HG02623 (cell line): ENCODE data around the gene POTEH.
"Not testable (repeated sequence)": the region's sequence is repeated elsewhere in the genome, so short reads cannot be mapped to it uniquely, and the experiment has no call there.

Experiments
- ATAC-seq: cut with Tn5 transposase; IDR thresholded peaks from one replicate; pipeline ENCODE4 v1.9.1; 2021; ENCODE audit warnings: moderate library complexity; ENCODE audit not compliant: unreplicated experiment

The POTEH gene

DNA sequence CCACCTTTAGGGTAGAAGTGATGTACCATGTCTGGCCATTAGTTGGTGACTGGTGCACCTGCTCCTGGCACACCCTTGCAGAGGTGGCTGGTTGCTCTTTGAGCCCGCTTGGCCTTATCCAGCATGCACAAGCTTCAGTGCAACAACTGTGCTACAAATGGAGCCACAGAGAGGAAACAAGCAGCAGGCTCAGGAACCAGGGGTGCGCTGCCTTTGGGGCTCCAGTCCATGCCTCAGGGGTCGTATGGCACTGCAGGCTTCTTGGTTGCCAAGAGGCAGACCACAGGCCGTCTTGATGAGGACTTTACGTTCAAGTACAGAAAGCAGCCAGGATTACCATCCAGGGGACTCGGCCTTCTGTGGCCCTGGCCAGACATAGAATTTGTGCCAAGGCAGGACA is 44.6 kb downstream of the POTEH start:
- not testable (repeated sequence) for ATAC-seq

DNA sequence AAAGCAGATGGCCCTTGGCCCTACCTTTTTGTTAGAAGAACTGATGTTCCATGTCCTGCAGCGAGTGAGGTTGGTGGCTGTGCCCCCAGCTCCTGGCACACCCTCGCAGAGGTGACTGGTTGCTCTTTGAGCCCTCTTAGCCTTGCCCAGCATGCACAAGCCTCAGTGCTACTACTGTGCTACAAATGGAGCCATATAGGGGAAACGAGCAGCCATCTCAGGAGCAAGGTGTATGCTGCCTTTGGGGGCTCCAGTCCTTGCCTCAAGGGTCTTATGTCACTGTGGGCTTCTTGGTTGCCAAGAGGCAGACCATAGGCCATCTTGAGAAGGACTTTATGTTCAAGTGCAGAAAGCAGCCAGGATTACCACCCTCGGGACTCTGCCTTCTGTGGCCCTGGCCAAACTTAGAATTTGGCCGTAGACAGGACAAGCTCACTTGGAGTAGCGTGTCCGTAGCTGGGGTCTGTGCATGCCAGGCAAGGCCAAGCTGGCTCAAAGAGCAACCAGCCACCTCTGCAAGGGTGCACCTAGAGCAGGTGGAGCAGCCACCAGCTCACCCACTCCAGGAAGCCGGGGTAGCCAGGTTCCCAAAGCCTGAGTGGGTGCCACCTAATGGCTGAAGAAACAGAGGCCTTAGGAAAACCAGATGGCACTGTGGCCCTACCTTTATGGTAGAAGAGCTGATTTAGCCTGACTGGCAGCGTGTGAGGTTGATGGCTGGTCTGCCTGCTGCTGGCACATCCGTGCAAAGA is 48.5 kb downstream of the POTEH start:
- not testable (repeated sequence) for ATAC-seq

DNA sequence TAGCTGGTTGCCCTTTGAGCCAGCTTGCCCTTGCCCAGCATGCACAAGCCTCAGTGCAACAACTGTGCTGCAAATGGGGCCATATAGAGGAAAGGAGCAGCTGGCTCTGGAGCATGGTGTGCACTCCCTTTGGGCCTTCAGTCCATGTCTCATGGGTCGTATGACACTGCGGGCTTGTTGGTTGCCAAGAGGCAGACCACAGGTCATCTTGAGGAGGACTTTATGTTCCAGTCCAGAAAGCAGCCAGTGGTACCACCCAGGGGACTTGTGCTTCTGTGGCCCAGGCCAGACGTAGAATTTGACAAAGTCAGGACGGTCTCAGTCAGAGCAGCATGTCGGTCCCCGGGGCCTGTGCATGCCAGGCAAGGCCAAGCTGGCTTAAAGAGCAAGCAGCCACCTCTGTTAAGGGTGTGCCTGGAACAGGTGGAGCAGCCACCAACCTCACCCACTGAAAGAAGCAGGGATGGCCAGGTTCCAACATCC is 49.1 kb downstream of the POTEH start:
- ATAC-seq: not testable (repeated sequence)

DNA sequence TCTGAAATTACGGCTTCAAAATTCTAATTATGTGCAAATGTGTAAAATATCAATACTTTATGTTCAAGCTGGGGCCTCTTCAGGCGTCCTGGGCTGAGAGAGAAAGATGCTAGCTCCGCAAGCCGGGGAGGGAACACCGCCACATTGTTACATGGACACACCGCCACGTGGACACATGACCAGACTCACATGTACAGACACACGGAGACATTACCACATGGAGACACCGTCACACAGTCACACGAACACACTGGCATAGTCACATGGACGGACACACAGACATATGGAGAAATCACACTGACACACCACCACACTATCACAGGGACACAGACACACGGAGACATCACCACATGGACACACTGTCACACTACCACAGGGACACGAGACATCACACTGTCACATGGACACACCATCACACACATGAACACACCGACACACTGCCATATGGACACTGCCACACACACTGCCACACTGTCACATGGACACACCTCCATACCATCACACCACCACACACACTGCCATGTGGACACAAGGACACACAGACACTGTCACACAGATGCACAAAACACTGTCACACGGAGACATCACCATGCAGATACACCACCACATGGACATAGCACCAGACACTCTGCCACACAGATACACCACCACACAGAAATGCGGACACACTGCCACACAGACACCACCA is 58.0 kb downstream of the POTEH start:
- ATAC-seq: not testable (repeated sequence)

DNA sequence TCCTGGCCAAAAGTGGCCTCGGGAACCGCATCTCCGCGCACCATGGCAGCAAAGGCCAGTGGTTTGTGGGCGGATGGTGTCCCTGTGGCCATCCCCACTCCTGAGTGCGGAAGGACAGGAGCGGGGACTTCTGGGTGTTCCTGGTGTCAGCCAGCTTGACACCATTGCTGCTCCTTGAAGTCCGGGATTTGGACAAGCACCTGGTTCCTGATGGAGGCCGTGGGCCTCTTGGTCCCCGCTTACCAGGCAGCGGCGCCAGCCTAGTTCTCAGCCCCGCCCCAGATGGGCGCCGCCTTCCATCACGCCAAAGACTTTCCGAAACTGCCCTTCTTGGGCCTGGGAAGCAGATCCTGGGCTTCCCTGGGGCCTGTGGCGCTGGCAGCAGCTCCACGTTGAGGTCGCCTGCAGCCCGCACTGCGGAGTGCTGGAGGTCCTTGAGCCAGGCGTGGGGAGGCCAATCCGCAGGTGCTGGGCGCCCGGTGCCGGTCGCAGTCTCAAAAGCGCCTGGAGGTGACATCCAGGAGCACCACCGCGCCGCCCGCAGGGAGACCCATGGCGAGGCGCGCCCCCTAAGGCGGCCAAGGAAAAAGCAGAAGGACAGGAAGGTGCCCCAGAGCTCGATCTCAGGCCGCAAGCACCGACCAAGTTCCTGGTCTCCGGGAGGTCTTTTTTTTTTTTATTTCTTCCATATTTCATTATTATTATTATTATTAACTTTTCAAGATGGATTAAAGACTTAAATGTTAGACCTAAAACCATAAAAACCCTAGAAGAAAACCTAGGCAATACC is 59.5 kb downstream of the POTEH start:
- ATAC-seq: not testable (repeated sequence)

DNA sequence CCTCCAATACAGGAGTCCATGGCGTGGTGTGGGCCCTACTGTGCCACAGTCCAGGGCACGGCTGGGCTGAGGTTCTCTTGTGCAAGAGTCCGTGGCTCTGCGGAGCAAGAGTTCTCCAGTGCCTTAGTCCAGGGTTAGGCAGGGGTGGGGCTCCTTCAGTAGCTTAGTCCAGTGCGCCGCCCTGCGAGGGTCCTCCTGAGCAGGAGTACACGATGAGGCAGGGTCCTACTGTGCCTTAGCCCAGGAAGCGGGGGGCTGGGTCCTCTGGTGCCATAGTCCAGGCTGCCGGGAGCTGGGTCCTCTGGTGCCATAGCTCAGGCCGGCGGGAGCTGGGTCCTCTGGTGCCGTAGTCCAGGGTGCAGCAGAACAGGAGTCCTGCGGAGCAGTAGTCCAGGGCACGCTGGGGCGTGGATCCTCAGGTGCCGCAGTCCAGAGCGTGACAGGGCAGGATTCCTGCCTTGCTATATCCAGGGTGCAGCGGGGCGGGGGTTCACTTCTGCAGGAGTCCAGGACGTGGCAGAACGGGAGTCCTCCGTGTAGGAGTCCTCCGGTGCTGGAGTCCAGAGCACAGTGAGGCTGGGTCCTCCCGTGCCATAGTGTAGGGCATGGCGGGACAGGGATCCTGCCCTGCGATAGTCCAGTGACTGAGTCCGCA is 69.7 kb downstream of the POTEH start:
- not testable (repeated sequence) for ATAC-seq

DNA sequence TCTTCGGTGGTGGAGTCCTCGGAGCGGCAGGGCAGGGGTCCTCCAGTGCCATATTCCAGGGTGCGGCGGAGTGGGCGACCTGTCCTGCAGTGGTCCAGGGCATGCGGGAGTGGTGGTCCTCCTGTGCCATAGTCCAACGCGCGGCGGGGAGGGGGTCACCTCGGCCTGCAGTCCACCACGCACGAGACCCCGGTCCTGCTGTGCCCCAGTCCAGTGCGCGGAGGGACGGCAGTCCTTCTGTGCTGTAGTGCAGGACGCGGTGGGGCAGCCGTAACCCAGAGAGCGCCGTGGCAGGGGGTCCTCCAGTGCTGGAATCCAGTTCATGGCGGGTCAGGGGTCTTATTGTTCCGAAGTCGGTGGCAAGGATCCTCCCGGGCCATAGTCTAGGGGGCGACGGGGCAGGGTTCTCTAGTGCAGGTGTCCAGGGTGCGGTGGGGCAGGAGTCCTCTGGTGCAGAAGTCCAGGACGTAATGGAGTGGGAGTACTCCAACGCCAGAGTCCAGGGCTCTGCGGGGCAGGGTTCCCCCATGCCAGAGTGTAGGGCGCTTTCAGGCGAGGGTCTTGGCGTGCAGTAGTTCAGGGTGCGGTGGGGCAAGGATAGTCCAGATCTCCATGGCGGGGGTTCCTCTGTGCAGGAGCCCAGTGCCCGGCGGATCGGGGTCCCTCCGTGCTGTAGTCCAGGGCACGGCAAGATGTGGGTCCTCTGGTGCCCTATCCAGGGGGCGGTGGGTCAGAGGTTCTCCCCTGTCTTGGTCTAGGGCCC is 70.7 kb downstream of the POTEH start:
- ATAC-seq: not testable (repeated sequence)

DNA sequence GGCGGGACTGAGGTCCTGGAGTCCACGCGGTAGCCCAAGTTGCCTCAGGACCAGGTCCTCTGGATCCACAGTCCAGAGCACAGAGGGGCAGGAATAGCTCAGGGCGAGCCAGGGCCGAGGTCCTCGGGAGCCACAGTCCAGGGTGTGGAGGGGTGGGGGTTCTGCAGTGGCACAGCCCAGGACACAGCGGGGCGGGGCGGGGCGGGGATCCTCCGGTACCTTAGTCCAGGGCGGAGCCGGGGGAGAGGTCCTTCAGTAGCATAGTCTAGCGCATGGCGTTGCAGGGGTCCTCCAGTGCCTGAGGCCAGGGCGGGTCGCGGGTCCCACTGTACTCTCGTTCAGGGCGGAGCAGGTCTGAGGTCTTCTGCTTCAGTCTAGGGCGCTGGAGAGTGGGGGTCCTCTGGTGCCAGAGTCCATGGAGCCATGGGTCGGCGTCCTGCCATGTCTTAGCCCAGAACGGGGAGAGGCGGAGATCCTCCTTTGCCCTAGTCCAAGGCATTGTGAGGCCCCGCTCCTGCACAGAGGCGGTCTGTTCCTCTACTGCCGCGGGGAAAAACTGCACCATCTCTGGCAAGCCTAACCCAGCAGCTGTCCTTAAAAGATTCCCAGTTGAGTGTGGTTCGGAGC is 71.4 kb downstream of the POTEH start:
- not testable (repeated sequence) for ATAC-seq

DNA sequence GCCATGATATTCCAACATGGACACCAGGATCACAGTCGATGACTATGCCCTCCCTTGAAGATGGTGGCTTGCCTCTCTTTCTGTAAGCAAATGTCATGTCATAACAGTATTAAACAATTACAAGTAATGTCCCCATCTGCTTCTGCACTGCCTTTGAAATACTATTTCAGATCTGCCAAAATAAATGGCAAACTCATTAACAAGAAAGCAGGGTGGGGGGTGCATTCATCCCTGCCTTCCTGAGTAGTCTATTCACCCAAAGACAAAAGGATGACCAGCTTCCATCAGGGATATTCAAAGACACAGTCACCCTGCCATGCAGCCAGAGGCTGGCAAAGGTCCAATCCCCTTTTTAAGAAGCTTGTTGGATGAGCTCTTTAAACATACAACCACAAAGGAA is 73.7 kb downstream of the POTEH start:
- not testable (repeated sequence) for ATAC-seq
